Parathyroid adenoma (tissue), 2 donors: Measurements from ENCODE around the gene SLC22A23.
A peak's percentile ranks its signal among the peaks of the same experiment; 100 is the strongest.

Experiments
- H2AFZ ChIP-seq: fragments of 300-600 bp; sonication (generic); one replicate; pipeline ENCODE4 v1.7.0; 2017; ENCODE audit warnings: antibody characterized with exemption, mild to moderate bottlenecking
- H3K27ac ChIP-seq: fragments of 300-600 bp; sonication (generic); one replicate; pipeline ENCODE4 v1.7.0; 2017
- H3K27me3 ChIP-seq: fragments of 300-600 bp; sonication (generic); one replicate; pipeline ENCODE4 v1.7.0; 2017; ENCODE audit warnings: low read length; ENCODE audit not compliant: control insufficient read depth, insufficient read depth
- H3K36me3 ChIP-seq: fragments of 300-600 bp; sonication (generic); one replicate; pipeline ENCODE4 v1.7.0; 2017; ENCODE audit warnings: low read length; ENCODE audit not compliant: control insufficient read depth, insufficient read depth
- H3K4me1 ChIP-seq: fragments of 300-600 bp; sonication (generic); one replicate; pipeline ENCODE4 v1.7.0; 2017; ENCODE audit warnings: control low read depth
- H3K4me2 ChIP-seq: fragments of 300-600 bp; sonication (generic); one replicate; pipeline ENCODE4 v1.7.0; 2017; ENCODE audit warnings: low read length
- H3K4me3 ChIP-seq: fragments of 300-600 bp; sonication (generic); one replicate; pipeline ENCODE4 v1.7.0; 2017; ENCODE audit warnings: low read depth, low read length
- H3K79me2 ChIP-seq: fragments of 300-600 bp; sonication (generic); one replicate; pipeline ENCODE4 v1.7.0; 2017; ENCODE audit warnings: control low read depth
- H3K9ac ChIP-seq: fragments of 300-600 bp; sonication (generic); one replicate; pipeline ENCODE4 v1.7.0; 2017; ENCODE audit warnings: mild to moderate bottlenecking
- H3K9me3 ChIP-seq: fragments of 300-600 bp; sonication (generic); one replicate; pipeline ENCODE4 v1.7.0; 2017; ENCODE audit warnings: low read length; ENCODE audit not compliant: control insufficient read depth
- TF ChIP-seq, protein P1 (sequence below): fragments of 300-600 bp; sonication (generic); IDR thresholded peaks from one replicate; pipeline ENCODE4 v1.7.0; 2017; ENCODE audit warnings: antibody characterized with exemption, mild to moderate bottlenecking
- donor health status: primary hyperparathyroidism.

SLC22A23 gene

DNA sequence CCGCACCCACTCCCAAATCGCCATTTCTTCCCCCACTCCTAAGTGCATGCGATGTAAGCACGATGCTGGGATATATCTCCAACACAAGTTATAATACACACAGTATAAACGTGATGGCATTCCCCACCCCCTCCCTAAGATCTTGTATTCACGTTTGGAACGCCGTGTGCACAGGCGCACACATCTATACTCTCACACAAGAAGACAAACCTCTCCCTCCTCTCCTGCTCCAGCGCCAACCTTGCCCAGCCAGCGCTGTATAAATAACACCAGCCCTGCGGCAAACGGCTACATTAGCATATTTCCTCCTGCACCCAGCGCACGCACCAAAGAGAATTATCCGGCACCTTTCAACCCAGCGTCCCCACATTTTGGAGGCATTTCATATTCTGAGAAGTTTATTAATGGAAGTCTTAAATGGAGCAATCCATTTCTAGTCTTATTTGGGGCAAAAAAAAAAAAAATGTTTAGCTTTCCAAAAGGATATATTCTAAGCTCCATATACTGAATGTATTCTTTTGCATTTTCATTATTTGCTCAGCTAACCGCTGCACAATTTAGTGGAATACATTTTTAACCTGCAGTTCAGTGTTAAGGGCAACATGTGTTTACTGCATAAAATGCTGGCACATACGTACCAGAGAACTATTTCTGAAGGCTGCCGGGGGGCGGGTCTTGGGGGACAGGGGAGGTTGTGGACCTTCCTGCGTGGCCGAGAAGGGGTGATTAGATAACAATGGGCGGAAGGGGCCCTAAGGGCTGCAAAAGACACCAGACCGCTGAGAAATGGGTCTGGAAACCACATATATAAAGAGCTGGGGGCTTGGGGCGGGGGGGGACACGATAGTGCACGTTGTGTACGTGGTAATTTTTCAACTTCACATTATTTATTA lies 1.1 kb upstream of the SLC22A23 start:
- peak overlapping the region; percentile 64 for H3K4me3 ChIP-seq
- no peaks in the 10 kb centered on the region for H3K9me3 ChIP-seq
- no peak overlapping the region for H3K9ac ChIP-seq
- no peaks in the 10 kb centered on the region for H3K36me3 ChIP-seq
- peaks cover 3% of the 10 kb centered on the region for H3K79me2 ChIP-seq
- H3K4me1 ChIP-seq: peaks cover 16% of the 10 kb centered on the region
- H3K27me3 ChIP-seq: no peaks in the 10 kb centered on the region
- TF ChIP-seq, protein P1, sequence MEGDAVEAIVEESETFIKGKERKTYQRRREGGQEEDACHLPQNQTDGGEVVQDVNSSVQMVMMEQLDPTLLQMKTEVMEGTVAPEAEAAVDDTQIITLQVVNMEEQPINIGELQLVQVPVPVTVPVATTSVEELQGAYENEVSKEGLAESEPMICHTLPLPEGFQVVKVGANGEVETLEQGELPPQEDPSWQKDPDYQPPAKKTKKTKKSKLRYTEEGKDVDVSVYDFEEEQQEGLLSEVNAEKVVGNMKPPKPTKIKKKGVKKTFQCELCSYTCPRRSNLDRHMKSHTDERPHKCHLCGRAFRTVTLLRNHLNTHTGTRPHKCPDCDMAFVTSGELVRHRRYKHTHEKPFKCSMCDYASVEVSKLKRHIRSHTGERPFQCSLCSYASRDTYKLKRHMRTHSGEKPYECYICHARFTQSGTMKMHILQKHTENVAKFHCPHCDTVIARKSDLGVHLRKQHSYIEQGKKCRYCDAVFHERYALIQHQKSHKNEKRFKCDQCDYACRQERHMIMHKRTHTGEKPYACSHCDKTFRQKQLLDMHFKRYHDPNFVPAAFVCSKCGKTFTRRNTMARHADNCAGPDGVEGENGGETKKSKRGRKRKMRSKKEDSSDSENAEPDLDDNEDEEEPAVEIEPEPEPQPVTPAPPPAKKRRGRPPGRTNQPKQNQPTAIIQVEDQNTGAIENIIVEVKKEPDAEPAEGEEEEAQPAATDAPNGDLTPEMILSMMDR: no peak
- peak overlapping the region; percentile 97 for H3K4me2 ChIP-seq
- H3K27ac ChIP-seq: peak overlapping the region; percentile 71
- H2AFZ ChIP-seq: peak overlapping the region; percentile 95

DNA sequence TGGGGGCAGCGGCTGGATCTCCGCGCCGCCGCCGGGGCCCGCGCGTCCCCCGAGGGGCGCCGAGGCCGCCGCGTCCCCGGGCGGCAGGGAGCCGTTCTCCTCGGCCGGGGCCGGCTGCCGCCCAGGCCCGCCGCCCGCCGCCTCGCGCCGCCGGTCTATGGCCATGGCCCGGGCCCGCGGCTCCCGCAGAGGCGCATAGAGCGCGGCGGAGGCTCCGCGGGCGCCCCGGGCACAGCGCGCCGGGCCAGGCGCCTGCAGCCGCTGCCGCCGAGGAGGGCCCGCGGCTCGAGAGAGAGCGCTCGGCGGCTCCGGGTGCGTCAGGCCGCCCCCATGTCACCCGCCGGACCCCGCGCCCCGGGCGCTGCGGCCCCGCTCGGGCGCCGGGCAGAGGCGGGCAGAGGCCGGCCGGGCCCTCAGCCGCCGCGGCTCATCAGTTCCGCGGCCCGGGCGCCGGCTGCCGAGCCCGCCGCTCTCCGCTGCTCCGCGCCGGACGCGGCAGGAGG lies 404 bp downstream of the SLC22A23 start:
- Histone ChIP-seq H3K4me3 (peak overlapping the region; percentile 81), H3K27ac (no peak overlapping the region), H3K27me3 (no peaks in the 10 kb centered on the region), H3K9ac (no peak overlapping the region), H3K4me2 (peak overlapping the region; percentile 72), H3K36me3 (no peaks in the 10 kb centered on the region), H3K4me1 (peaks cover 21% of the 10 kb centered on the region), H3K79me2 (peaks cover 15% of the 10 kb centered on the region), H2AFZ (no peak overlapping the region), H3K9me3 (no peaks in the 10 kb centered on the region)
- TF ChIP-seq, protein P1: no peak

DNA sequence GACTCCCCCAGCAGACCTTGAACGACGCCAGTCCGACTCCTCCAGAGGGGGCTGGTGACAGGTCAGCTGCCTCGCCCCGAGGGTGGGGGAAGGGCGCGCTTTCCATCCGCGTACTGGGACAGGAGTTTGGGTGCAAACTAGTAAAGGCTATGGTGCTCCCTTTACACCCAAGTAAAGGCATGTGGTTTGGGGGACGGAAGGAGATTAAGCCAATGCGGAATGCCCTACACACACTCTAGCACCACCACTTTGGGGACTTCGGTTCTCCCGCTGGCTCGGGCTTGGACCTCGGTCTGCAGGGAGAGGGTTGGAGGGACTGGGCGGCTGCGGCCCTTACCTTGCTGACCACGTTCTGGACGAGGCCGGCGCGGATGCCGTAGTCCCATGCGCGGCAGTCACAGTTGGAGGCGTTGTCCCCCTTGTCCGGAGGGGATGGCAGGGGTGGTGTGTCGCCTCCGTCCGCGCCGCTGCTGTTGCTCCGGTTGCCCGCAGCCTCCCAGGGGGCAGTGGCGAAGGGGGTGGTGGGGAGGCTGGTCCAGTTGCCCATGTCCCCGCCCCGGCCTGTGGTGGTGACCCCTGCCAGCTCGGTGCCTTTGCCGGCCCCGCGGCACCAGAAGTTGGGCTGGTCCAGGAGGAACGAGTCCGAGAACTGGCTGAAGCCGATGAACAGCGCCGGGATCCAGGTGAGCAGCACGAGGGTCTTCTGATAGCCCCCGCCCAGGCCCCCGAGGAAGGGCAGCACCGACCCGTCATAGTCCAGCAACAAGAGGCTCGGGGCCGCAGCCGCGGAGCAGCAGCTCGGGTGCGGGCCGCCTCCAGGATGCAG lies 1.1 kb downstream of the SLC22A23 start:
- peak overlapping the region; percentile 63 for H2AFZ ChIP-seq
- no peak overlapping the region for H3K27ac ChIP-seq
- H3K36me3 ChIP-seq: no peaks in the 10 kb centered on the region
- TF ChIP-seq, protein P1: no peak
- H3K4me2 ChIP-seq: peak overlapping the region; percentile 72
- peaks cover 15% of the 10 kb centered on the region for H3K79me2 ChIP-seq
- no peaks in the 10 kb centered on the region for H3K9me3 ChIP-seq
- peak overlapping the region; percentile 65 for H3K9ac ChIP-seq
- peak overlapping the region; percentile 81 for H3K4me3 ChIP-seq
- no peaks in the 10 kb centered on the region for H3K27me3 ChIP-seq
- peaks cover 22% of the 10 kb centered on the region for H3K4me1 ChIP-seq

DNA sequence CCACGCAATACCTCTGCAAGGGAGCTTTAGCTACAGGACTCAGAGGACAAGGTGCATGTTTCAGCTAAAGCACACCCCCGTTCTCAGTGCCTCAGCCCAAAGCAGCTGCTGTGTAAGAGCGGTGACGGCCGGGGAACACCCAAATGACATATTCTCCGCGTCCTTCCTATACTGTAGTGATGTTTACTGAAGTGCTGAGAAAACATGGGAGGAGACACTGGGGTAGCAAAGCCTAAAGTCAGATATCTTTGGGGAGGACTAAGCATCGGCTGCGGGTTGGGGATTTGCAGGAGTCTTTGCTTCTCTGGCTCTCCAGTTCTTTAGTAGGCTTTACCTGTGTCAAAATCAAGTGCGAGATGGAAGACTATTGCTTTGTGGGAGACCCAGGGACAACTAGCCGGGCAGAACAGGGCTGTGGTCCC lies 1.7 kb downstream of the SLC22A23 start:
- Histone ChIP-seq H3K9me3 (no peaks in the 10 kb centered on the region), H3K36me3 (no peaks in the 10 kb centered on the region), H3K79me2 (peaks cover 15% of the 10 kb centered on the region), H3K9ac (peak overlapping the region; percentile 65), H3K4me1 (peaks cover 22% of the 10 kb centered on the region), H3K27me3 (no peaks in the 10 kb centered on the region), H3K27ac (peak overlapping the region; percentile 11), H3K4me3 (peak overlapping the region; percentile 81), H3K4me2 (peak overlapping the region; percentile 72), H2AFZ (peak overlapping the region; percentile 63)
- TF ChIP-seq, protein P1: no peak
